Measurements from ENCODE around the gene POLN. TPM values are rescaled to one million over a fixed set of nuclear protein-coding genes. Genes with fewer than 3 reads are reported as not detected.

POLN gene
- total and polyA plus RNA-seq, 2 of the 4 experiments (the other 2 are of a cell fraction) = 0.63 to 0.72 TPM

DNA sequence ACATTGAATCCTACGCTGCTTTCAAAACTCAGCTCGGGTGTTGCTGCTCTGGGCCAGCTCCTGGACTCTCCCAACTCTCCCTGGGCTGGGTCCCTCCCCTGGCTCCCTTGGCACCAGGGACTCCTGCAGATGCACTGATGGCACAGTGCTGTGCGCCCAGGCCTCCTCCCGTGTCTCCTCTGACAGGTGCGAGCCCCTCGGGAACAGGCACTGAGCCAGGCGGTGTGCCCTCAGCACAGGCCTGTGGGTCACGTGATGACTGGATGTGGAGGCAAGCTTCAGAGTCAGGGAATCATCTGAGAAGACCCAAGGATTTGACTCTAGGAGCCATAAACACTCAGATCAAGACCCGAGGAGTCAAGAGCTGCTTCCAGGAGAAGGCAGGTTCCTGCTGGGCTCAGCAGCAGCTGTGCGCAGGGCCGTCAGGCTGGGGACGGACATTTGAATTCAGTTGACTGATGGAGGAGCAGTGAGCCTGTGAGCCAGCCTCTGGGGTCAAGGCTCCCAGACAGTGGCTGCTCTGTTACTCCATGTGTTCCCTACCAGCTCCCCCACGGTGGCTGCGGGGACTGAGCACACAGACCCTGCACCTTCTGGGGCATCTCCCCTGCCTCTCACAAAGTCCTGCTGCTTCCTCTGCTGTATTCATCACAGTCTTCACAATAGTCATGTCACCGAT, 149.8 kb downstream of the POLN start (continued):
- no peak for TF ChIP-seq ELK1 (IDR thresholded peaks at IDR 0.05; ENCODE audit: borderline replicate concordance, low read depth, low read length)

GRCh38 chr4:2090642-2091041, 151.3 kb downstream of the POLN start:
- intact Hi-C loops (cut with micrococcal nuclease) (no loop called here), dilution Hi-C loops (cut with HindIII; ENCODE audit: low sequenced_read_pairs, unreplicated experiment) (no loop called here), in situ Hi-C loops (cut with MboI; ENCODE audit: low sequenced_read_pairs) (no loop called here)
- Histone ChIP-seq H3K18ac (ENCODE audit: low read depth, low read length) (no peak overlapping the region), H3K27me3 (ENCODE audit: control insufficient read depth, insufficient read depth, low read length) (peaks cover 29% of the 10 kb centered on the region), H2AK9ac (replicated peaks; ENCODE audit: low read depth, low read length, poor library complexity) (no peak overlapping the region), H2AK5ac (ENCODE audit: low read depth, low read length) (no peak overlapping the region), H4K5ac (ENCODE audit: low read depth, low read length) (no peak overlapping the region), H3K4me1 (ENCODE audit: control insufficient read depth, insufficient read depth, low read length) (no peaks in the 10 kb centered on the region), H3K56ac (ENCODE audit: extremely low read depth, insufficient read depth, low read length) (no peak overlapping the region), H2BK5ac (ENCODE audit: low read depth, low read length, poor library complexity, severe bottlenecking) (no peak overlapping the region), H2BK20ac (ENCODE audit: low read depth, low read length) (no peak overlapping the region), H2BK120ac (ENCODE audit: low read depth, low read length) (no peak overlapping the region), H3K9ac (ENCODE audit: low read depth, low read length) (no peak overlapping the region), H3K9me1 (ENCODE audit: insufficient read depth, low read length) (no peaks in the 10 kb centered on the region), H4K91ac (ENCODE audit: insufficient read depth, low read depth, low read length) (no peak overlapping the region), H4K20me1 (ENCODE audit: insufficient read depth, low read length) (no peaks in the 10 kb centered on the region), H3K36me3 (ENCODE audit: control insufficient read depth, insufficient read depth, low read length) (no peaks in the 10 kb centered on the region), H4K8ac (ENCODE audit: low read depth in 2 of 2, low read length in 2 of 2) (no peak overlapping the region), H3K4me3 (ENCODE audit: insufficient read depth, low read depth, low read length) (no peak overlapping the region), H2BK15ac (ENCODE audit: low read depth, low read length) (no peak overlapping the region), H3K23ac (ENCODE audit: low read depth, low read length) (no peak overlapping the region), H2AFZ (replicated peaks; ENCODE audit: low read length, poor library complexity) (no peak overlapping the region), H3K79me1 (ENCODE audit: low read depth in 1 of 2, low read length in 2 of 2) (no peaks in the 10 kb centered on the region), H3K4me2 (ENCODE audit: low read depth, low read length) (no peak overlapping the region), H3K27ac (ENCODE audit: insufficient read depth, low read length) (no peak overlapping the region), H3K9me3 (ENCODE audit: control insufficient read depth, insufficient read depth, low read length) (no peaks in the 10 kb centered on the region), H3K14ac (replicated peaks; ENCODE audit: low read depth, low read length) (no peak overlapping the region), H3K4ac (ENCODE audit: low read depth, low read length) (no peak overlapping the region)
- ATAC-seq (ENCODE audit: low read depth) (no peak), DNase-seq (no peak)
- BruUV-seq (replicated peaks) = no TSS peak
- TF ChIP-seq, protein P1, sequence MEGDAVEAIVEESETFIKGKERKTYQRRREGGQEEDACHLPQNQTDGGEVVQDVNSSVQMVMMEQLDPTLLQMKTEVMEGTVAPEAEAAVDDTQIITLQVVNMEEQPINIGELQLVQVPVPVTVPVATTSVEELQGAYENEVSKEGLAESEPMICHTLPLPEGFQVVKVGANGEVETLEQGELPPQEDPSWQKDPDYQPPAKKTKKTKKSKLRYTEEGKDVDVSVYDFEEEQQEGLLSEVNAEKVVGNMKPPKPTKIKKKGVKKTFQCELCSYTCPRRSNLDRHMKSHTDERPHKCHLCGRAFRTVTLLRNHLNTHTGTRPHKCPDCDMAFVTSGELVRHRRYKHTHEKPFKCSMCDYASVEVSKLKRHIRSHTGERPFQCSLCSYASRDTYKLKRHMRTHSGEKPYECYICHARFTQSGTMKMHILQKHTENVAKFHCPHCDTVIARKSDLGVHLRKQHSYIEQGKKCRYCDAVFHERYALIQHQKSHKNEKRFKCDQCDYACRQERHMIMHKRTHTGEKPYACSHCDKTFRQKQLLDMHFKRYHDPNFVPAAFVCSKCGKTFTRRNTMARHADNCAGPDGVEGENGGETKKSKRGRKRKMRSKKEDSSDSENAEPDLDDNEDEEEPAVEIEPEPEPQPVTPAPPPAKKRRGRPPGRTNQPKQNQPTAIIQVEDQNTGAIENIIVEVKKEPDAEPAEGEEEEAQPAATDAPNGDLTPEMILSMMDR (conservative IDR thresholded peaks at IDR 0.05; ENCODE audit: low read depth, low read length) = no peak
- no peak for TF ChIP-seq POLR2A (IDR thresholded peaks at IDR 0.05; ENCODE audit: low read depth, low read length)
- no peak for TF ChIP-seq BHLHE40 (IDR thresholded peaks at IDR 0.05; ENCODE audit: low read depth, low read length)
- TF ChIP-seq CEBPB (IDR thresholded peaks at IDR 0.05; ENCODE audit: low read depth, low read length) = no peak
- TF ChIP-seq NFE2L2 (IDR thresholded peaks at IDR 0.05; ENCODE audit: low read depth, low read length) = no peak
- TF ChIP-seq MAFK (IDR thresholded peaks at IDR 0.05; ENCODE audit: low read depth, low read length) = no peak
- TF ChIP-seq MXI1 (IDR thresholded peaks at IDR 0.05; ENCODE audit: borderline replicate concordance, low read depth, low read length) = no peak
- TF ChIP-seq, protein P2, sequence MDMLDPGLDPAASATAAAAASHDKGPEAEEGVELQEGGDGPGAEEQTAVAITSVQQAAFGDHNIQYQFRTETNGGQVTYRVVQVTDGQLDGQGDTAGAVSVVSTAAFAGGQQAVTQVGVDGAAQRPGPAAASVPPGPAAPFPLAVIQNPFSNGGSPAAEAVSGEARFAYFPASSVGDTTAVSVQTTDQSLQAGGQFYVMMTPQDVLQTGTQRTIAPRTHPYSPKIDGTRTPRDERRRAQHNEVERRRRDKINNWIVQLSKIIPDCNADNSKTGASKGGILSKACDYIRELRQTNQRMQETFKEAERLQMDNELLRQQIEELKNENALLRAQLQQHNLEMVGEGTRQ (IDR thresholded peaks at IDR 0.05; ENCODE audit: low read depth, low read length) = no peak
- TF ChIP-seq FOS (IDR thresholded peaks at IDR 0.05; ENCODE audit: low read depth, low read length) = no peak
- no peak for TF ChIP-seq SMC3 (IDR thresholded peaks at IDR 0.05; ENCODE audit: low read depth, low read length)
- TF ChIP-seq ELK1 (IDR thresholded peaks at IDR 0.05; ENCODE audit: borderline replicate concordance, low read depth, low read length) = no peak
- ChIA-PET POLR2A (ENCODE audit: unreplicated experiment) (no interaction called here), CTCF (no interaction called here)
- no CpG with 5 or more reads among the region's 1 CpG for WGBS, 2 experiments (ENCODE audit: extremely low coverage in 2 of 2, insufficient read length in 1 of 2)

All from IMR-90 (cell line).